Mucosa of gallbladder (tissue), 1 donor: ENCODE results near the gene CDKAL1. TPM values are rescaled to one million over a fixed set of nuclear protein-coding genes. Genes with fewer than 3 reads are reported as not detected.
A peak's percentile ranks its signal among the peaks of the same experiment; 100 is the strongest.

Experiments used
- DNase-seq: peaks from one replicate; pipeline ENCODE4 v3.0.0-alpha.2; 2020; ENCODE audit warnings: low spot score
- total RNA-seq: library from RNA; stranded (reverse); gene quantifications from one replicate; pipeline ENCODE4 v1.2.1, GENCODE V29; 2021
- donor health status: DM: no; HTN: no; CAD: no.

CDKAL1 gene
- total RNA-seq, 1 donor from 2014 or later, result 13.1 TPM

DNA sequence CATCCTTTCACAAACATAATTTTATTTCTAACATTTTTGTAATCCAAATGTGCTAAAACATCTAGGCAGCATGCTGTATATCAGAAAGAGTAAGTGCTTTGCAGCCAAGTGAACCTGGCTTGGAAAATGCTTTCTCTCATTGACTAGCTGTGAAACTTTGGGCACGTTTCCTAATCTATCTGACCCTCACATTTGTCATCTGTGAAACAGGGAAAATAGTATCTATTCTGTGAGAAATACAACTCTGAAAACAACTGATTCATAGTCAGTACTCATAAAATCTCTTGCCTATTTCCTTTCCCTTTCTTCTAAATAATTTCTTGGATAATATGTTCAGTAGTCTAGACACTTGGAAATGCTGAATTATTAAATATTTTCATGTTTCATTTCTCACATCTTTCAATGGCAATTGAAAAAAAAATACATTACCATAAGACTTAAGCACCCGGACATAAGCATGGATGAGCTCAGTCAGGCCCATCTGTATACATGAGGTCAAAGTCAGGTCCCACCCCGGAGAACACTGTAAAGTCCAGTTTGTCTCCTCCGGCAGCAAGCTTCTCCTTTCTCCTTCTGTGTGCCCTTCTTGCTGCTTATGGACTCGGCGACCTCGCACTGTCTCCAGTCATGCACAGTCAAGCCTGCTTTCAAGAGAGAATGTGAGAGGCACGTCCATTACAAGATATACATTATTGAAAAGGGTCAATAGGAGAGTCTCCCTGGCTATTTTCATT lies 604.2 kb downstream of the CDKAL1 start:
- DNase-seq, result no peak

GRCh38 chr6:21140966-21141365 lies 606.7 kb downstream of the CDKAL1 start:
- no peak for DNase-seq

- DNase-seq, result no peak
Measured at GRCh38 chr6:21141616-21142303, 607.5 kb downstream of the CDKAL1 start.

DNA sequence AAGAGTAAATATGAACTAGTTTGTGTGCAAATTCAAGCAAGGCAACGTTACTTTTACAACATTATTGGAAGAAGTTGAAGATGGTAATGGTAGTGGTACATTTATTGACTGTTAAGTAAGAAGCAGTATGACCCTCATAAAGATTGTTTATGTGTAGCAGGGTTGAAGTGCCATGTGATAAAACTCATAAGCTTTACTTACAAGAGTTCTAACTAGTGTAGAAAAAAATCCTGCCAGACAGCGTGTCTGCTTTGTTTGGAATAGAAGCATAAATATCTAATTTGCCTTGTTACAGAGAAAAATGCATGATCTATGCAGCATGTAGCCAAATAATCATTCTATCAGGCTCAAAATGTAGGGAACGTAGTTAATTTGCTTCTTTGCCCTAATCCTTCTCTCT lies 608.5 kb downstream of the CDKAL1 start:
- no peak for DNase-seq

DNA sequence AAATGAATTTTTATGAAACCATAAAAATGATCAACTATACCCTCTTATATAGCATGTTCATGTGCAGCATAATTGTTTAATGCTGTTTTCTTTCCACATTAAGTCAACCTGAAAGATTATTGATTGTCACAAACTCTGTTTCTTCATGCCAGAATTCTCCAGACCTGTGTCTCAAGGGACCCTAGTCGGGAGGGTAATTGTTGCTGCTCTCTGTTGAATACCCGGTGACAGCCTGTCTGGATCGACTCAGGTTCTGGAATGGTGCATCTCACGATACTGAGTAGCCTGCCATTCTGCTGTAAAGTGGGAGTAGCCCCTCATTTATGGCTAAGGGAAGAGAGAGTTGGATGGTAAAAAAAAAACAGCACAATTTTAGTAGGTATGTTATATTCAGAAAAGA lies 609.4 kb downstream of the CDKAL1 start:
- no peak for DNase-seq

- DNase-seq, result no peak
Measured at GRCh38 chr6:21144928-21145327, 610.7 kb downstream of the CDKAL1 start.

GRCh38 chr6:21147995-21148394 lies 613.7 kb downstream of the CDKAL1 start:
- no peak for DNase-seq

GRCh38 chr6:21149470-21149869 lies 615.2 kb downstream of the CDKAL1 start:
- no peak for DNase-seq

DNA sequence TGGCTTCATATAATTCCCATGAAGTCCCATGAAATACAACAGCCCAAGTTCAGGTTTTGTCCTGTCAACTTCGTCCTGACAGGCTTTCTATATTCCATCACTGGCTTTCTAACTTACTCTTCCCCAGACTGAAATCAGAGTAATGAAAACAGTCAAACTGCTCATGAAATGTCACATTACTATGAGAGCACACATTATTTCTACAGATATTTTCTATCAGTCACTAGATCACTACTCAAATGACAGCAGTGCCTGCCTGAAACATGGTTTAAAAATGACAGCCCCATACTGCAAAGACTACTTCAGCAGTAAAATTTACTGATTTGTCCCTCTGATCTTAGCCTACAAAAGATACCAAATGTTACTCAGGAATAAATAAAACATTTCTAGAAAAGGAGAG lies 616.4 kb downstream of the CDKAL1 start:
- no peak for DNase-seq

DNA sequence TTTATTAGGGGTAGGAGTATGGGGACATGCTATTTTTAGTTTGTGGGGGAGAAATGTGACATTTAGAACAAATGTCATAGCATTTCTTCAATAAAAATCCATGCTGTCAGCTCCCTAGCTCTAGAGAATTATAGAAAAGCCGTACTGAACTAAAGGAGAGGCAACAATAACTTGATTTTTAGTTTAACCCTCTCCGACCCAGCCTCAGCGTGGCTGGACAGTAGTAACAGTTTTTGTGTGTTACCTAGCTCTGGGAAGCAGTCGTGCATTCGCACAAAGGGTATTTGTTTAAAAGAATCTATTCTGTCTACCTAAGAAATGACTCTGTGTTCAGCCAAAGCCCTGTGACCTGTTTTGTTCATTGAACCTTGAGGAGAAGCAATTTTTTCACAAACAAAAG lies 616.9 kb downstream of the CDKAL1 start:
- DNase-seq, result peak; percentile 12

DNA sequence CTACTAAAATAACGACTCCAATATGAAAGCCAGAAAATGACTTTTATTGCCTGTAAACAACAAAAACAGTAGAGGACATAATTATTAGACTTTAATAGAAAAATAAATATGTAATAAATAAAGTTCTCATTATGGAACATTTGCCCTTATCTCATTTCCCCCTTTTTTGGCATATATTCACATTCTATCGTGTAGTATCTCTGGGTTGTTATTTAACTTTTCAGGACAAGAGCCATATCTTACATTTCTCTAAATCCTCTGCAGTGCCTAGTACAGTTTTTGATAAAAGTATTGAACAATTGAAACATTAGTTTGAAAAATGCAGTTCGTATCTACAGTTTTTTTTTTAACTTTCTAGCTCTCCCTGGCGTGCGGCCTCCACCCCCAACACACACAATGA lies 617.3 kb downstream of the CDKAL1 start:
- no peak for DNase-seq

DNA sequence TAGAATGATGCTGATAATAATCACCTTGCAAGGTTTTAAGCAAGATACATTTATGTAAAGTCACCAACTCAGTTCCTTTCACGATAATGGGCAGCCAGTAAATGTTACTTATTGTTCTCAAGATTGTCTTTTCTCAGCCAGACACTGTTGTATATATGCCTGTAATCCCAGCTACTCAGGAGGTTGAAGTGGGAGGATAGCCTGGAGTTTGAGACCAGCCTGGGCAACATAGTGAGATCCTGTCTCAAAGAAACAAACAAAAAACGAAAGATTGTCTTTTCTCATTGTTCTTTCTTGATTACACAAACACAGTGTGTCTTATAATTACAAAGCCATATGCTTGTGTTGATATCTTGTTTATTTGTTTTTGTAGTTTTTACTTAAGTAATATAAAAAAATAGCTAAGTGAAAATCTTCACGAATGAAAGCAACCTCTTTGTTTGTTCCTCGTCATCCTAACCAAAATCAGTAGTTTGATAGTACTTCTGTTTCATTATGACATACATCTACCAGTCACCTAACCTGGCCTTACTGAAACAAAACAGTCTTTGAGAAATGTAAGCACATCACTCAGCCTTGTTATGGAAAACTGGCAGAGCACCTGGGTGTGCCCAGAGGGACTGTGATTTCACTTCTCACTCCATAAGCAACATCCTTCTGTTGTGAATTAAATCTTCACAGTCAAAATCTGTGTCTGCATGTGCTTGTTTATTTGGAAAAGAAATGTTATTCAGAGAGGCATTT lies 623.1 kb downstream of the CDKAL1 start:
- no peak for DNase-seq

DNA sequence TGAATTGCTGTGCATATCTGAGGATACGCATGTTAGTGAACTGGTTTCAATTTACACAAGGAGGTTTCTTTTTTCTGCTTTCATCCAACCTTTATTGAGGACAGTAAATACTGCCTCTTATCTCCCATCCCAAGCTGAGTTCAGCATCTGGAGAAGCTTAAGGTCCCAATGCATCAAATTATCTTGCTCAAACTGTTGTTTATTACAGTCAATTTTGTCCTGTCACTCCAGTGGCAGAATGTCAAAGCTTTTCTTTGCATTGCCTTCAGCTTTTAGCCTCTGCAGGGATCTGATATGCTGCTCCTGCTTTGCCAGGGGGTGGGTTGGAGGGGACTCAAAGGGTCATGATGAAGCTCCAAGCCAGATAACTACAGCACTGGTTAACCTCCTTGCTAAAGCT lies 623.9 kb downstream of the CDKAL1 start:
- no peak for DNase-seq

DNA sequence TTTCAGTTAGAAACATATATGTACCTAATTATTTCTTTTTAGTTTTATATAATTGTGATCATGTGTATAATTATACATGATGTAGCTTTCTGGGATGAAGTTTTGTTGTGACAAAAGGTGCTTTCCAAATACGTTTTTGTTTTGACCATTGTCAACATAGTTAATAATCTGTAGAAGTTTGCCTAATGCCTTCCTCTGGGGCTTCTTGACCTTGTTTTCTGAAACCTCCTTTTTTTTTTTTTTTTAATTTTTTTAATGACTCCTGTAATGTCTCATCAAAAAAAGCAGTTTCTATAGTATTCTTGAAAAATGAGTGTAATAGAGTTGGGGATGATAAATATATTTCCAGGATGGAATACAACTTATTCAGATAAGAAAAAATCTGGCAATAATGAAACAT lies 624.6 kb downstream of the CDKAL1 start:
- no peak for DNase-seq

- no peak for DNase-seq
Measured at GRCh38 chr6:21159465-21159864, 625.2 kb downstream of the CDKAL1 start.

- DNase-seq, result no peak
Measured at GRCh38 chr6:21161707-21162106, 627.5 kb downstream of the CDKAL1 start.

DNA sequence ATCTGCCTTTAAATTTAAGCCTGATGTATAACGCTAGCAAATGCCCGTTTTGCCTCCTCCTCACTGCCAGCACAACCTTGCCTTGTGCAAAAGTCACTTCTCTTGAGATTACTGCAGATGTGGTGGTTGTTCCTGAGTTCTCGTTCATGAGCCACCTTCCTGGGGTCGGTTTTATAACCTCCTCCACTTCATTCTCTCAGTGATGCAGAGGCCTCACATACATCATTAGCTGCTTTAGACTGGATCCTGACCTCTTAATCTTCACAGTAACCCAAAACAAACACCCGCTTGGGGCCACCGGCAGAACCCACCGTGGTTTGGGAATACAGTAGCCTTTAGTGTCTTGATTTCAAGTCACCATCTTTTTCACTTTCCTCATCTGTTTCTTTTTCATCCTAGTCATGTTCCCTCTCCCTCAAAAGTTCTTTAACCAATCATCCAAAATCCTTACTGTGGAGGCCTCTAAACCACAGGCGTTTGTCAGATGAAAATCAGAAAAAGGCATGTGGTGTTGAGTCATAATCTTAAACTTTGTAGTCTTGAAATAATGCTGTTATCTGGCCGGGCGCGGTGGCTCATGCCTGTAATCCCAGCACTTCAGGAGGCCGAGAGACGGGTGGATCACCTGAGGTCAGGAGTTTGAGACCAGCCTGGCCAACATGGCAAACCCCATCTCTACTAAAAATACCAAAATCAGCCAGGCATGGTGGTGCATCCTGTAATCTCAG lies 629.0 kb downstream of the CDKAL1 start:
- DNase-seq, result no peak

- no peak for DNase-seq
Measured at GRCh38 chr6:21163838-21164180, 629.6 kb downstream of the CDKAL1 start.

GRCh38 chr6:21164768-21165326 lies 630.6 kb downstream of the CDKAL1 start:
- no peak for DNase-seq

DNA sequence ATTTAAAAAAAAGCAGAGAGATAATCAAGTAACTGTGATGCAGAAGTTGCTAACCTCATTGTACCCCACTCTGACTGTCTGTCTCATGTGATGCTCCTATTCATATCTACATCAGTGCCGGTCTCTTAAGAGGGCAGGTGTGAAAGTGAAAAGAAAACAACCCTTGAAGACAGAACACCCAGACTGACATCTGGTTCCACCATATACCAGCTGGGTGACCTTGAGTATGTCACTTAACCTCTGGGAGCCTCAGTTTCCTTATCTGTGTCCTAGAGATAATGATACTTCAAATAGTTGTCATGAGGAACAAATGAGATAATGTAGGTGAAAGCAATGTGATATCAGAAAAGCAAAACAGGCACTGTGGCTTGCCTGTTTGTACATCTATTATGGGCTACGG lies 632.5 kb downstream of the CDKAL1 start:
- DNase-seq, result no peak

- no peak for DNase-seq
Measured at GRCh38 chr6:21167790-21168189, 633.5 kb downstream of the CDKAL1 start.

GRCh38 chr6:21171801-21172200 lies 637.5 kb downstream of the CDKAL1 start:
- no peak for DNase-seq
